Activated B cell treated with CpG ODN at 0.5 μM for 24 hours (primary cell): ENCODE measurements around the gene METTL6. TPM values are rescaled to one million over a fixed set of nuclear protein-coding genes. Genes with fewer than 3 reads are reported as not detected.
"Not testable (repeated sequence)": the region's sequence is repeated elsewhere in the genome, so short reads cannot be mapped to it uniquely, and the experiment has no call there.

Source experiments
- ATAC-seq: fragments of 200-7000 bp; cut with Tn5 transposase; one replicate; pipeline ENCODE4 v1.10.0; 2021; ENCODE audit warnings: low read depth, mild to moderate bottlenecking, moderate library complexity
- CTCF ChIA-PET: fragments of 350-600 bp; sonication (Branson Sonifier 250); formaldehyde crosslinking; loops from one replicate; lab custom pipeline; 2021; ENCODE audit warnings: antibody characterized with exemption; lab: Charles Lee
- POLR2A ChIA-PET: fragments of 350-600 bp; sonication (Branson Sonifier 250); formaldehyde crosslinking; loops from one replicate; lab custom pipeline; 2021; ENCODE audit warnings: antibody characterized with exemption; lab: Charles Lee
- DNase-seq: peaks from one replicate; pipeline ENCODE4 v3.0.0; 2022
- H3K27ac Mint-ChIP-seq: one replicate; pipeline ENCODE4 v1.8.0; 2020; ENCODE audit warnings: mixed read lengths
- H3K27me3 Mint-ChIP-seq: one replicate; pipeline ENCODE4 v1.8.0; 2021; ENCODE audit warnings: mixed read lengths
- H3K36me3 Mint-ChIP-seq: one replicate; pipeline ENCODE4 v1.8.0; 2021; ENCODE audit warnings: low read depth, mixed read lengths
- H3K4me1 Mint-ChIP-seq: one replicate; pipeline ENCODE4 v1.8.0; 2021; ENCODE audit warnings: mixed read lengths
- H3K4me3 Mint-ChIP-seq: one replicate; pipeline ENCODE4 v1.8.0; 2020; ENCODE audit warnings: mild to moderate bottlenecking, mixed read lengths
- H3K9me3 Mint-ChIP-seq: one replicate; pipeline ENCODE4 v1.8.0; 2020; ENCODE audit warnings: mixed read lengths
- CTCF ChIP-seq: fragments of 200-600 bp; IDR thresholded peaks from one replicate; pipeline ENCODE4 v1.8.0; 2022; ENCODE audit warnings: antibody characterized with exemption, mild to moderate bottlenecking
- intact Hi-C: fragments of 100-400 bp; cut with micrococcal nuclease; formaldehyde crosslinking; loops from one replicate; pipeline ENCODE4 v1.15.1; 2024
- total RNA-seq: library from RNA; stranded (reverse); gene quantifications from 2 replicates; pipeline ENCODE4 v1.2.3, GENCODE V29; 2022

METTL6 gene
- total RNA-seq, 1 donor from 2014 or later: 18.7 TPM

DNA sequence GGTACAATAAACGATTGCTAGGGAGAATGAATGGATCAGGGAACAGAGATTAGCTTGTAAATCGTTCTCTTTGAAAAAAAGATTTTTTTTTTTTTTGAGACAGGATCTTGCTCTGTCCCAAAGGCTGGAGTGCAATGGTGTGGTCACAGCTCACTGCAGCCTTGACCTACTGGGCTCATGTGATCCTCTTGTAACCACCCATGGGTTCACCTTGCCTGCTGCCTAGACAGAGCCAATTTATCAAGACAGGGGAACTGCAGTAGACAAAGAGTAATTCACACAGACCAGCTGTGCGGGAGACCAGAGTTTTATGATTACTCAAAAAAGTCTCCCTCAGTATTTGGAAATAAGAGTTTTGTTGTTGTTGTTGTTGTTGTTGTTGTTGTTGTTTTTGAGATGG lies 39.6 kb downstream of the METTL6 start:
- Mint-ChIP-seq H3K27me3 (no peaks in the 10 kb centered on the region), H3K36me3 (peaks cover 3% of the 10 kb centered on the region), H3K4me3 (no peak overlapping the region), H3K9me3 (peaks cover 5% of the 10 kb centered on the region), H3K27ac (peak overlapping the region; percentile 41), H3K4me1 (peaks cover 81% of the 10 kb centered on the region)
- no peak for TF ChIP-seq CTCF
- ChIA-PET CTCF (interaction anchor here (1.0 to 6.2 kb wide), 3 partner anchors 17 to 120 kb away, joined by 4 to 25 read pairs (median 15); no protein-coding TSS in a partner anchor), POLR2A (interaction anchor here (0.5 to 1.4 kb wide), 3 partner anchors 96 to 117 kb away, joined by 3 to 5 read pairs (median 3); no protein-coding TSS in a partner anchor)
- DNase-seq (no peak), ATAC-seq (no peak)
- intact Hi-C loops: no loop called here

DNA sequence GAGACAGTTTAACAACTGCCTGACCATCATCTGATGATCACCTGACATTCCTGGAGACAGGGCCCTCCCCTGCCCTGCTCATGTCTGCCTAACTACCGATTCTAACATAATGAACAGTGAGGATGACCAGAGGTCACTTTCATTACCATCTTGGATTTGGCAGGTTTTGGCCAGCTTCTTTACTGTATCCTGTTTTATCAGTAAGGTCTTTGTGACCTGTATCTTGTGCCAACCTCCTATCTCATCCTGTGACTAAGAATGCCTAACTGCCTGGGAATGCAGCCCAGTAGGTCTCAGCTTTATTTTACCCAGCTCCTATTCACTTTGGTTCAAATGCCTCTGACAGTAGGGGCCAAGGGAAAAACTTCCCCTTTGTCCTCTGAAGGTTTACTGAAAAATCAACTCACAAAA lies 40.2 kb downstream of the METTL6 start:
- ChIA-PET POLR2A (interaction anchor here (0.5 to 1.4 kb wide), 5 partner anchors 27 to 116 kb away, joined by 3 to 9 read pairs (median 5); no protein-coding TSS in a partner anchor), CTCF (interaction anchor here (1.0 to 6.2 kb wide), 3 partner anchors 18 to 119 kb away, joined by 4 to 25 read pairs (median 15); no protein-coding TSS in a partner anchor)
- Mint-ChIP-seq H3K9me3 (peaks cover 5% of the 10 kb centered on the region), H3K4me3 (no peak overlapping the region), H3K27ac (peak overlapping the region; percentile 31), H3K36me3 (peaks cover 3% of the 10 kb centered on the region), H3K27me3 (no peaks in the 10 kb centered on the region), H3K4me1 (peaks cover 82% of the 10 kb centered on the region)
- ATAC-seq: no peak
- intact Hi-C loops: no loop called here
- no peak for TF ChIP-seq CTCF
- no peak for DNase-seq

- DNase-seq, H3K36me3 Mint-ChIP-seq, H3K9me3 Mint-ChIP-seq, H3K4me3 Mint-ChIP-seq, ATAC-seq, H3K27me3 Mint-ChIP-seq, intact Hi-C loops: not testable (repeated sequence)
- ChIA-PET POLR2A (interaction anchor here (0.6 kb wide), 1 partner anchor 26 kb away, joined by 9 read pairs; no protein-coding TSS in a partner anchor), CTCF (interaction anchor here (1.7 to 6.2 kb wide), 3 partner anchors 19 to 119 kb away, joined by 5 to 25 read pairs (median 15); no protein-coding TSS in a partner anchor)
- Mint-ChIP-seq H3K4me1 (peaks cover 87% of the 10 kb centered on the region), H3K27ac (peak overlapping the region; percentile 30)
These were observed 40.7 kb downstream of the METTL6 start for GRCh38 chr3:15386654-15386955.

GRCh38 chr3:15385901-15386653 lies 41.3 kb downstream of the METTL6 start:
- TF ChIP-seq CTCF: no peak
- CTCF ChIA-PET: interaction anchor here (1.4 to 6.2 kb wide), 7 partner anchors 12 to 118 kb away, joined by 3 to 31 read pairs (median 7); partner anchors contain the start of gene SH3BP5
- H3K4me1 Mint-ChIP-seq: peaks cover 89% of the 10 kb centered on the region
- peaks cover 5% of the 10 kb centered on the region for H3K9me3 Mint-ChIP-seq
- ATAC-seq (no peak), DNase-seq (no peak)
- H3K36me3 Mint-ChIP-seq: peaks cover 3% of the 10 kb centered on the region
- POLR2A ChIA-PET: interaction anchor here (1.0 to 3.0 kb wide), 7 partner anchors 10 to 114 kb away, joined by 3 to 20 read pairs (median 6); partner anchors contain the start of gene SH3BP5
- H3K4me3 Mint-ChIP-seq: peak overlapping the region; percentile 41
- no peaks in the 10 kb centered on the region for H3K27me3 Mint-ChIP-seq
- peak overlapping the region; percentile 95 for H3K27ac Mint-ChIP-seq
- intact Hi-C loops: no loop called here

DNA sequence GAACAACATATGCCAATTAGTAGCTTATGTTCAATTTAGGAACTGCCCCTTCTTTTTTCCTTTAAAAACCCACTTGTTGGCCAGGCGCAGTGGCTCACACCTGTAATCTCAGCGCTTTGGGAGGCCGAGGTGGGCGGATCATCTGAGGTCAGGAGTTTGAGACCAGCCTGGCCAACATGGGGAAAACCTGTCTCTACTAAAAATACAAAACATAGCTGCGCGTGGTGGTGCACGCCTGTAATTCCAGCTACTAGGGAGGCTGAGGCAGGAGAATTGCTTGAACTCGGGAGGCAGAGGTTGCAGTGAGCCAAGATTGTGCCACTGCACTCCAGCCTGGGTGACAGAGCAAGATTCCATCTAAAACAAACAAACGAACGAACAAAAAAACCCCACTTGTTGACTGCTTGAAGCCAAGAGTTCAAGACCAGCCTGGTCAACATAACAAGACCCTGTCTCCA lies 42.1 kb downstream of the METTL6 start:
- intact Hi-C loops, H3K9me3 Mint-ChIP-seq, H3K27me3 Mint-ChIP-seq, H3K36me3 Mint-ChIP-seq, DNase-seq: not testable (repeated sequence)
- ChIA-PET CTCF (interaction anchor here (0.9 to 6.2 kb wide), 10 partner anchors 12 to 172 kb away, joined by 3 to 31 read pairs (median 4); partner anchors contain the start of gene SH3BP5), POLR2A (interaction anchor here (0.9 to 3.0 kb wide), 18 partner anchors 8 to 438 kb away, joined by 3 to 21 read pairs (median 6); partner anchors contain the start of genes CAPN7, NR2C2 and SH3BP5)
- Mint-ChIP-seq H3K4me3 (peak overlapping the region; percentile 71), H3K4me1 (peaks cover 82% of the 10 kb centered on the region), H3K27ac (peak overlapping the region; percentile 95)
- ATAC-seq: peak; percentile 8
